CD4-positive, alpha-beta T cell (primary cell): ENCODE results near the gene CLRN3. TPM values are rescaled to one million over a fixed set of nuclear protein-coding genes. Genes with fewer than 3 reads are reported as not detected.

Experiments
- ATAC-seq: fragments of 200-7000 bp; cut with Tn5 transposase; one replicate; pipeline ENCODE4 v1.10.0; 2022; ENCODE audit warnings: mild to moderate bottlenecking; ENCODE audit not compliant: poor library complexity
- CTCF ChIA-PET: fragments of 350-600 bp; sonication (Branson Sonifier 250); formaldehyde crosslinking; loops from one replicate; lab custom pipeline; 2021; ENCODE audit warnings: antibody characterized with exemption, inconsistent platforms; lab: Charles Lee
- POLR2A ChIA-PET: fragments of 350-600 bp; sonication (Branson Sonifier 250); formaldehyde crosslinking; loops from one replicate; lab custom pipeline; 2021; ENCODE audit warnings: antibody characterized with exemption, inconsistent platforms; lab: Charles Lee
- DNase-seq, 14 experiments: peaks; one replicate each; pipeline ENCODE4 v3.0.0-alpha.2; 2013 to 2020; ENCODE audit warnings: mixed read lengths in 2 of 14
- H3K27ac ChIP-seq, 2 donors: one replicate each; pipeline versions ENCODE4 v1.5.1 to v1.7.0; 2013; ENCODE audit warnings: low read length in 2 of 2, low read depth in 1 of 2, mild to moderate bottlenecking in 1 of 2
- H3K27me3 ChIP-seq, 2 experiments: 1 replicate in 1 of 2; 2 replicates in 1 of 2; pipeline versions ENCODE4 v1.6.1 to v1.7.0; 2013; ENCODE audit warnings: low read length in 2 of 2, control low read depth in 1 of 2, mild to moderate bottlenecking in 1 of 2, moderate library complexity in 1 of 2; ENCODE audit not compliant: insufficient read depth in 2 of 2, control insufficient read depth in 1 of 2
- H3K36me3 ChIP-seq: one replicate; pipeline ENCODE4 v1.6.1; 2013; ENCODE audit warnings: low read length, control low read depth; ENCODE audit not compliant: insufficient read depth
- H3K4me1 ChIP-seq: one replicate; pipeline ENCODE4 v1.6.1; 2013; ENCODE audit warnings: low read length, control low read depth; ENCODE audit not compliant: insufficient read depth
- H3K4me3 ChIP-seq: one replicate; pipeline ENCODE4 v1.5.1; 2013; ENCODE audit warnings: mild to moderate bottlenecking, low read length, moderate library complexity
- H3K9me3 ChIP-seq, 2 experiments: 1 replicate in 1 of 2; 2 replicates in 1 of 2; pipeline versions ENCODE4 v1.6.1 to v1.7.0; 2013; ENCODE audit warnings: low read length in 2 of 2, mild to moderate bottlenecking in 2 of 2, control low read depth in 1 of 2, moderate library complexity in 1 of 2; ENCODE audit not compliant: control insufficient read depth in 1 of 2, insufficient read depth in 1 of 2
- H3K27ac Mint-ChIP-seq: one replicate; pipeline ENCODE4 v1.8.0; 2020; ENCODE audit warnings: mixed read lengths
- H3K27me3 Mint-ChIP-seq: one replicate; pipeline ENCODE4 v1.8.0; 2021; ENCODE audit warnings: mixed read lengths
- H3K36me3 Mint-ChIP-seq: one replicate; pipeline ENCODE4 v1.8.0; 2021; ENCODE audit warnings: low read depth, mixed read lengths
- H3K4me1 Mint-ChIP-seq: one replicate; pipeline ENCODE4 v1.8.0; 2021; ENCODE audit warnings: low read depth, mixed read lengths
- H3K4me3 Mint-ChIP-seq: one replicate; pipeline ENCODE4 v1.8.0; 2020; ENCODE audit warnings: mild to moderate bottlenecking, mixed read lengths
- H3K9me3 Mint-ChIP-seq: one replicate; pipeline ENCODE4 v1.8.0; 2020; ENCODE audit warnings: mixed read lengths
- intact Hi-C, 2 experiments: fragments of 100-400 bp; cut with DNase I in 1 of 2; cut with micrococcal nuclease in 1 of 2; formaldehyde crosslinking; loops; one replicate each; pipeline versions ENCODE4 v1.15.1 to v1.9.0; 2023 to 2025; cut with DNase I, micrococcal nuclease
- total RNA-seq, 174 experiments: library from RNA in 2 of 174; stranded (reverse) in 2 of 174; gene quantifications; one replicate each; pipeline ENCODE4 v1.2.3 and lab custom pipeline; 2021 to 2026
- TF ChIP-seq, protein P1 (sequence below): fragments of 200-600 bp; IDR thresholded peaks from one replicate; pipeline ENCODE4 v1.8.0; 2022; ENCODE audit warnings: antibody characterized with exemption, mild to moderate bottlenecking

Gene CLRN3
- total RNA-seq, 2 experiments from 2014 or later = not detected

DNA sequence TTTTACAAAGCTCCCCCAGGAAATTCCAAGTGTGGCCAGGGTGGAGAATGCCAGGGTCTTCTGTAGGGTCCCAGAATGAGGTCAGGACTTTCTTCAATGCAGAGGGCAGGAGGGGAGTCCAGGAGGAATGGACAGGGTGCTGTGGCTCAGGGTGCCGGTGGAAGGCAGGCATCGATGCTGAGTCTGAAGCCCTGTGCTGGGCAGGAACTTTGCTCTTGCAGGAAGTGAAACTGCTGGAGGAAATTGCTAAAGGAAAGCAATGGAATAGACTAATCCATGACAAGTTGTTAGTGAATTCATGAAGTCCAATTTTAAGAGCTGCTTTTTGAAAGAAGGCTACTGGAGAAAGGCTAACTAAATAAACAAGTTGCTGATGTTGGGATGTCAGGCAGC is 29.0 kb upstream of the CLRN3 start:
- ChIA-PET POLR2A (no interaction called here), CTCF (no interaction called here)
- intact Hi-C loops = no loop called here
- no peak overlapping the region for H3K4me3 ChIP-seq
- Mint-ChIP-seq H3K4me3 (no peak overlapping the region), H3K36me3 (no peaks in the 10 kb centered on the region), H3K27me3 (no peaks in the 10 kb centered on the region), H3K27ac (no peak overlapping the region), H3K9me3 (no peaks in the 10 kb centered on the region), H3K4me1 (no peaks in the 10 kb centered on the region)
- no peak for ATAC-seq
- H3K27me3 ChIP-seq = no peaks in the 10 kb centered on the region
- no peak overlapping the region for H3K27ac ChIP-seq
- H3K4me1 ChIP-seq = peaks cover 9% of the 10 kb centered on the region
- no peaks in the 10 kb centered on the region for H3K36me3 ChIP-seq
- TF ChIP-seq, protein P1, sequence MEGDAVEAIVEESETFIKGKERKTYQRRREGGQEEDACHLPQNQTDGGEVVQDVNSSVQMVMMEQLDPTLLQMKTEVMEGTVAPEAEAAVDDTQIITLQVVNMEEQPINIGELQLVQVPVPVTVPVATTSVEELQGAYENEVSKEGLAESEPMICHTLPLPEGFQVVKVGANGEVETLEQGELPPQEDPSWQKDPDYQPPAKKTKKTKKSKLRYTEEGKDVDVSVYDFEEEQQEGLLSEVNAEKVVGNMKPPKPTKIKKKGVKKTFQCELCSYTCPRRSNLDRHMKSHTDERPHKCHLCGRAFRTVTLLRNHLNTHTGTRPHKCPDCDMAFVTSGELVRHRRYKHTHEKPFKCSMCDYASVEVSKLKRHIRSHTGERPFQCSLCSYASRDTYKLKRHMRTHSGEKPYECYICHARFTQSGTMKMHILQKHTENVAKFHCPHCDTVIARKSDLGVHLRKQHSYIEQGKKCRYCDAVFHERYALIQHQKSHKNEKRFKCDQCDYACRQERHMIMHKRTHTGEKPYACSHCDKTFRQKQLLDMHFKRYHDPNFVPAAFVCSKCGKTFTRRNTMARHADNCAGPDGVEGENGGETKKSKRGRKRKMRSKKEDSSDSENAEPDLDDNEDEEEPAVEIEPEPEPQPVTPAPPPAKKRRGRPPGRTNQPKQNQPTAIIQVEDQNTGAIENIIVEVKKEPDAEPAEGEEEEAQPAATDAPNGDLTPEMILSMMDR = no peak
- H3K9me3 ChIP-seq = no peaks in the 10 kb centered on the region
- DNase-seq = peak in 2 of 14 experiments; percentile 31 to 40

DNA sequence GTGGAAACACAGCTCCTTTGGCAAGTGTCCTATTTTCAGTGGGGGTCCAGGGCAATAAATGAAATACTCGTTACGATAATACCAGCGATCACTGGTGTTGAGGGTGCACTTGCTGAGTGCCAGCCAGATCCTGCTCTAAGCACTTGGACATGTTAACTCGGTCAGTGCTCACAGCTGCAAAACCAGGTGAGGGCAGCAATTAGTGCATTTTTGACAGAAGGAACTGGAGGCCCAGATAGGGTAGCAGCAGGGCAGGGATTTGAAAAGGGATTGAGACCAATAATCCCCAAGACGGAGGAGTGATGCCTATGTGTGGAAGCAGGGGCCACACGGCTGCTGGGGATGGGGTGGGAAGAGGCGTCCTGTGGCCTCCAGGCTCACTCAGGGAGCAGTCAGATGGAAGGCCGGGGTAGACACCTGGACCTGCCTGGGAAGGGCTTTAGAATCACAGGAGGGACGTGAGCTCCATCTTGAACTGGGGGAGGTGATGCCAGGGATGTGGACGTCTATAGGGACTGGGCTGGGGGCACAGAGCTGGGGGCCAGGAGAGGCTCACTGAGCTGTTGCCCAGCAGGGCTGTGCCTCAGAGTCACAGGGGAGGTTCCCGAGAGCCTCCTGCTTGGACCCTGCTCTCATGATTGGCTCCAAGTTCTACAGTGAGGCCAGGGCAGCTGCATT is 28.5 kb upstream of the CLRN3 start:
- H3K27ac ChIP-seq = no peak overlapping the region
- ATAC-seq = no peak
- CTCF ChIA-PET = no interaction called here

GRCh38 chr10:127920306-127921074 is 27.7 kb upstream of the CLRN3 start:
- DNase-seq = peak in 1 of 14 experiments; percentile 19
- H3K4me1 Mint-ChIP-seq = no peaks in the 10 kb centered on the region
- TF ChIP-seq, protein P1 = no peak
- no peaks in the 10 kb centered on the region for H3K27me3 Mint-ChIP-seq
- H3K36me3 Mint-ChIP-seq = no peaks in the 10 kb centered on the region
- no peak for ATAC-seq
- CTCF ChIA-PET = no interaction called here
- no peaks in the 10 kb centered on the region for H3K9me3 Mint-ChIP-seq
- H3K27ac Mint-ChIP-seq = no peak overlapping the region
- Histone ChIP-seq H3K36me3 (no peaks in the 10 kb centered on the region), H3K9me3 (no peaks in the 10 kb centered on the region), H3K4me3 (no peak overlapping the region), H3K27me3 (no peaks in the 10 kb centered on the region), H3K27ac (no peak overlapping the region), H3K4me1 (peaks cover 9% of the 10 kb centered on the region)
- H3K4me3 Mint-ChIP-seq = no peak overlapping the region
- POLR2A ChIA-PET = no interaction called here
- intact Hi-C loops = no loop called here

More for the DNA sequence above, 28.5 kb upstream of the CLRN3 start:
- POLR2A ChIA-PET = no interaction called here
- Mint-ChIP-seq H3K4me3 (no peak overlapping the region), H3K9me3 (no peaks in the 10 kb centered on the region), H3K4me1 (no peaks in the 10 kb centered on the region), H3K27ac (no peak overlapping the region), H3K36me3 (no peaks in the 10 kb centered on the region), H3K27me3 (no peaks in the 10 kb centered on the region)
- no peak for DNase-seq
- peaks cover 9% of the 10 kb centered on the region for H3K4me1 ChIP-seq
- intact Hi-C loops = no loop called here
- no peaks in the 10 kb centered on the region for H3K9me3 ChIP-seq
- H3K27me3 ChIP-seq = no peaks in the 10 kb centered on the region
- TF ChIP-seq, protein P1 = no peak
- no peaks in the 10 kb centered on the region for H3K36me3 ChIP-seq
- no peak overlapping the region for H3K4me3 ChIP-seq
